Right lobe of liver (tissue), 6 donors: ENCODE data around the gene SNTB2. TPM values are rescaled to one million over a fixed set of nuclear protein-coding genes. Genes with fewer than 3 reads are reported as not detected.

Experiments used
- ATAC-seq, 4 donors: fragments of 200-7000 bp; cut with Tn5 transposase; one replicate each; pipeline ENCODE4 v1.9.1; 2020; ENCODE audit warnings: mild to moderate bottlenecking in 4 of 4, moderate library complexity in 4 of 4
- DNase-seq, 3 donors: peaks; one replicate each; pipeline ENCODE4 v3.0.0-alpha.2; 2020
- H3K27ac ChIP-seq, 3 donors: fragments of 200-600 bp; one replicate each; pipeline ENCODE4 v1.8.0; 2022
- H3K27me3 ChIP-seq, 2 donors: fragments of 200-600 bp; one replicate each; pipeline ENCODE4 v1.8.0; 2022
- H3K36me3 ChIP-seq, 4 donors: fragments of 200-600 bp; sonication (generic) in 1 of 4; one replicate each; pipeline versions ENCODE4 v1.5.1 to v1.8.0; 2017 to 2022; ENCODE audit warnings: control low read depth in 1 of 4
- H3K4me1 ChIP-seq, 4 donors: fragments of 200-600 bp; sonication (generic) in 1 of 4; one replicate each; pipeline versions ENCODE4 v1.5.1 to v1.8.0; 2017 to 2022; ENCODE audit warnings: control low read depth in 1 of 4
- H3K4me3 ChIP-seq, 3 donors: fragments of 200-600 bp; one replicate each; pipeline ENCODE4 v1.8.0; 2022
- H3K9me3 ChIP-seq, 4 donors: fragments of 200-600 bp; sonication (generic) in 1 of 4; one replicate each; pipeline versions ENCODE4 v1.5.1 to v1.8.0; 2017 to 2022; ENCODE audit warnings: control low read depth in 1 of 4
- CTCF ChIP-seq, 4 donors: fragments of 200-600 bp in 3 of 4; fragments of 450-650 bp in 1 of 4; IDR thresholded peaks; one replicate each; pipeline versions ENCODE4 v1.5.1 to v1.8.0; 2016 to 2022; ENCODE audit warnings: antibody characterized with exemption in 4 of 4, mild to moderate bottlenecking in 2 of 4
- POLR2A ChIP-seq: fragments of 450-650 bp; IDR thresholded peaks from one replicate; pipeline ENCODE4 v1.6.1; 2017; ENCODE audit warnings: antibody characterized with exemption, mild to moderate bottlenecking
- WGBS: methylation state at CpG from one replicate; pipeline ENCODE4 v1.1.6; 2018; ENCODE audit warnings: low coverage, low lambda C conversion rate; ENCODE audit not compliant: insufficient coverage; ENCODE audit errors: missing lambda C conversion rate; 5-methylcytosine and 5-hydroxymethylcytosine counted together
- intact Hi-C, 2 donors: fragments of 100-400 bp; cut with DNase I; formaldehyde crosslinking; loops; one replicate each; pipeline versions ENCODE4 v1.11.2 to v1.14.1; 2022
- total RNA-seq, 6 experiments: library from RNA; depleted of rRNA in 2 of 6; stranded (reverse); fragments of >200 nt in 2 of 6; fragmentation: NEBNext Ultra II Directional in 3 of 6; extraction: Animal tissue kit (Norgen Biotek cat#: 25700) in 3 of 6; gene quantifications; one replicate each; pipeline versions ENCODE4 v1.1.0 to v1.2.4, GENCODE V29; 2016 to 2023
- donor health status: DM: no; HTN: yes; CAD: no.
- donor health status: DM: no; HTN: no; CAD: no.
- donor health status: DM: no; HTN: no; CAD: no.
- donor health status: DM: no; HTN: yes; CAD: no.
- donor health status: DM: no; HTN: yes; CAD: no.

Gene SNTB2
- total RNA-seq, 6 experiments from 2014 or later = 7.5 to 13.9 (median 10.6) TPM

GRCh38 chr16:69179328-69180010 is 7.5 kb upstream of the SNTB2 start:
- H3K27ac ChIP-seq = no peak overlapping the region
- no peak overlapping the region for H3K4me3 ChIP-seq
- no peaks in the 10 kb centered on the region for H3K36me3 ChIP-seq
- ATAC-seq (peak; percentile 66 to 85 (median 75)), DNase-seq (peak in 2 of 3 donors; percentile 46 to 62)
- H3K9me3 ChIP-seq = no peaks in the 10 kb centered on the region
- 27% methylated on average over 6 of the region's 6 CpGs for WGBS
- H3K27me3 ChIP-seq = no peaks in the 10 kb centered on the region
- peaks cover 0 to 8% (median 3%) of the 10 kb centered on the region in 4 donors for H3K4me1 ChIP-seq
- intact Hi-C loops = loop anchor here in 1 of 2 donors (10.0 kb wide), 1 partner anchor 115 kb away; no protein-coding TSS in a partner anchor
- TF ChIP-seq POLR2A = no peak
- TF ChIP-seq CTCF (IDR thresholded peaks at IDR 0.05) = no peak

GRCh38 chr16:69180011-69180338 is 7.0 kb upstream of the SNTB2 start:
- Histone ChIP-seq H3K36me3 (no peaks in the 10 kb centered on the region), H3K27ac (no peak overlapping the region), H3K27me3 (no peaks in the 10 kb centered on the region), H3K4me1 (peaks cover 0 to 8% (median 3%) of the 10 kb centered on the region in 4 donors), H3K9me3 (no peaks in the 10 kb centered on the region), H3K4me3 (no peak overlapping the region)
- no peak for DNase-seq
- intact Hi-C loops = no loop called here
- no peak for ATAC-seq
- no peak for TF ChIP-seq CTCF (IDR thresholded peaks at IDR 0.05)
- no peak for TF ChIP-seq POLR2A

- Histone ChIP-seq H3K27me3 (no peaks in the 10 kb centered on the region), H3K9me3 (no peaks in the 10 kb centered on the region), H3K27ac (no peak overlapping the region), H3K4me1 (peaks cover 0 to 13% (median 4%) of the 10 kb centered on the region in 4 donors), H3K36me3 (no peaks in the 10 kb centered on the region), H3K4me3 (no peak overlapping the region)
- TF ChIP-seq CTCF (IDR thresholded peaks at IDR 0.05) = no peak
- TF ChIP-seq POLR2A = no peak
- intact Hi-C loops = no loop called here
- no peak for ATAC-seq
- DNase-seq = peak in 1 of 3 donors; percentile 54
- 90% methylated on average over 6 of the region's 10 CpGs for WGBS
Measured at GRCh38 chr16:69182730-69183416, 4.1 kb upstream of the SNTB2 start.

GRCh38 chr16:69187446-69188235 is 677 bp downstream of the SNTB2 start:
- 0% methylated on average over 7 of the region's 76 CpGs for WGBS

More at GRCh38 chr16:69187446-69188235, 677 bp downstream of the SNTB2 start:
- intact Hi-C loops = no loop called here
- peak; percentile 26 to 47 (median 42) for ATAC-seq
- peak overlapping the region; percentile 58 to 85 (median 70) for H3K27ac ChIP-seq
- DNase-seq = peak; percentile 61 to 76 (median 64)
- H3K4me3 ChIP-seq = peak overlapping the region; percentile 67 to 78 (median 72)
- H3K27me3 ChIP-seq = no peaks in the 10 kb centered on the region
- no peaks in the 10 kb centered on the region for H3K36me3 ChIP-seq
- TF ChIP-seq CTCF (IDR thresholded peaks at IDR 0.05) (no peak), POLR2A (no peak)
- H3K4me1 ChIP-seq = peaks cover 0 to 30% (median 11%) of the 10 kb centered on the region in 4 donors
- no peaks in the 10 kb centered on the region for H3K9me3 ChIP-seq
